GM21529 (cell line): ENCODE measurements around the gene SGK1.
"Not testable (repeated sequence)": the region's sequence is repeated elsewhere in the genome, so short reads cannot be mapped to it uniquely, and the experiment has no call there.

Source experiments
- ATAC-seq: cut with Tn5 transposase; IDR thresholded peaks from one replicate; pipeline ENCODE4 v1.9.1; 2021; ENCODE audit not compliant: unreplicated experiment

Gene SGK1

GRCh38 chr6:134328792-134329191, 10.9 kb upstream of the SGK1 start:
- ATAC-seq: no peak

DNA sequence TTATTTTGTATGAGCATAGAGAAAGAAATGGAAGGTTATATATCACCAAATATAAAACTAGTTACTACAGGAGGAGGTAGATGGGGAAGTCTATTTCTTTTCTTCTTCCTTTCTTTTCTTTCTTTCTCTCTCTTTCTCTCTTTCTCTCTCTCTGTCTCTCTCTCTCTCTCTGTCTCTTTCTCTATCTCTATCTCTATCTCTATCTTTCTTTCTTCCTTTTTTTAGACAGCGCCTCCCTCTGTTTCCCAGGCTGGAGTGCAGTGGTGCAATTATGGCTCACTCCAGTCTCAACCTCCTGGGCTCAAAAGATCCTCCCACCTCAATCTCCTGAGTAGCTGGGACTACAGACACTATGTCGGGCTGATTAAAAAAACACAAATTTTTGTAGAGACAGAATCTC, 10.2 kb upstream of the SGK1 start:
- ATAC-seq: no peak

DNA sequence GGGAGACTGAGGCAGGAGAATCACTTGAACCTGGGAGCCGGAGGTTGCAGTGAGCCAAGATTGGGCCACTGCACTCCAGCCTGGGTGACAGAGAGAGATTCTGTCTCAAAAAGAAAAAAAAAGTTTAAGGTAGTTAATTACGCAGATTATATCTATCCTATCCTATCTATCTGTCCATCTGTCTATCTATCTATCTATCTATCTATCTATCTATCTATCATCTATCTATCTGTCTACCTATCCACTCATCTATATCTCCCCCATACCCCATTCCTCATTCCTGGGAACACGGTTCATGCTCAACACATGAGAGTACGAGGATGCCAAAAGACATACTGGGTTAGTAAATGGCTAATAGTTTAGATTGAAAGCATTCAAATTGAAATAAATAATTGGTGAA, 8.3 kb upstream of the SGK1 start:
- ATAC-seq: not testable (repeated sequence)

DNA sequence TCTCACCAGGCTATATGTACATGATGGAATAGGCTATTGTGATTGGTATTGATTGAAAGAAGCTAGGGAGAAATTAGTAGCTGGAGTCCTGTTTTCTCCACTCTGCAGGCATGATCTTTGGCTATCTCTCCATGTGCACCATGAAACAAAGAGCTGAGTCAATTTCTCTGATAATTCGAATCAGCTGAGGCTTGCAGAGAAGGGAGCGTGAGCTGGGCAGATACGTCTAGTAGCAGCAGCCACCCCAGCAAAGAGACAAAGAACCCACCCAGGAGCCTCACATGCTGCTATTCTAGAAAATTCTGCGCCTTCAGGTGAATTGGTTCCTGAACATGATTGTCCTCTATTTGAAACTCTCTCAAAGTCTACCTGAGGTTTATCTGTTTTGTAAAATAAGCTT, 6.9 kb upstream of the SGK1 start:
- ATAC-seq: no peak

- no peak for ATAC-seq
Observed at GRCh38 chr6:134324141-134324540, 6.2 kb upstream of the SGK1 start.

DNA sequence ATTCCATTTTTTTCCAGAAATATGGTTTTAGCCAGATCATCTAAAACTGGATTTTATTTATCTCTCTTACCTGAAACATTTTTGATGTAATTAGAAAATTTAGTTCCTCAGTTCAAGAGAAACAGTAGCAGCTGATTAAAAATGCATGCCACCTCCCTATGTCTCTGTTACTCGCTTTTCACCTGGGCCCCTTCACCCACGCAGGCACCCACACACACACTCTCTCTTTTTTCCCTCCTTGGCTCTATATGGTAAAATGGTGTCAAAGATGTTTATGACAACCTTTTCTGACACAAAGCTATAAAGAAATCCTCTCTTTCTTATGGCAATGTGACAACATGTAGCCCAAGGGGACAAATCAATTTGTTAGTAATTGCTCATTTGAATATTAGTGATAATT, 5.8 kb upstream of the SGK1 start:
- ATAC-seq: no peak

DNA sequence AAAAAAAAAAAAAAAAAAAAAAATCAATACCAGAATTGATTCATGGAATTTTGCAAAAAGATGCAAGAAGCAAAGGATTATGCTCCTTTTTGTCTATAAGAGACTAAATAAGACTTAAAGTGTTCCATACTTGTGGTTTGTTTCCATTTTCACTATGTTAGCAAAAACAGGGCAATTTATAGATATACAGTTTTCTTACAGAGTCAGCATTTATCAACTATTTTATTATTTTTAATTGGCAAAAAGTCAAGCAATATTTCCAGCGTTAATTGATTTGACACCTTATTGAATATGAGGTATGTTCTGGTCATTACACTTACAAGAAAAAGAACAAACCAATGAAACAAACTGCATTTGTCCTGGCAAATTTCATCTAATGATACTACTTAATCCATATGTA, 5.4 kb upstream of the SGK1 start:
- no peak for ATAC-seq

DNA sequence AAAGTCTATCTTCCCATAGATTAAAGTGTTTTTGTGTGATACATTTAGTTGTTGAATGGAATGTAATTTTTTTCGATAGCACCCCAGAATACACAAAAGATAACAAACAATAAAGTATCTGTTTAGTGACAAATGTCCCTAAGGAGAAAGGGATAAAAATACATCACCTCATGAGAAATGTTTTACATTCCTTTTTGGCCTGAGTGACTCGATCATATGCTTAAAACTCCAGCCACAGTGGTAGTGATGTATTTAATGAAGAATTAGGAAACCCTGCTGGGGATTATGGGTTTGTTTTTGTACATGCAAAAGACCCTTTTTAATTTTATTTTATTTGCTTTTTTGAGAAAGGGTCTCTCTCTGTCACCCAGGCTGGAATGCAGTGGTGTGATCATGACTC, 4.3 kb upstream of the SGK1 start:
- ATAC-seq: no peak

- no peak for ATAC-seq
Observed at GRCh38 chr6:134321246-134321645, 3.3 kb upstream of the SGK1 start.

- ATAC-seq: not testable (repeated sequence)
Observed at GRCh38 chr6:134319686-134320085, 1.8 kb upstream of the SGK1 start.

- ATAC-seq: no peak
Observed at GRCh38 chr6:134318974-134319281, 1.0 kb upstream of the SGK1 start.

DNA sequence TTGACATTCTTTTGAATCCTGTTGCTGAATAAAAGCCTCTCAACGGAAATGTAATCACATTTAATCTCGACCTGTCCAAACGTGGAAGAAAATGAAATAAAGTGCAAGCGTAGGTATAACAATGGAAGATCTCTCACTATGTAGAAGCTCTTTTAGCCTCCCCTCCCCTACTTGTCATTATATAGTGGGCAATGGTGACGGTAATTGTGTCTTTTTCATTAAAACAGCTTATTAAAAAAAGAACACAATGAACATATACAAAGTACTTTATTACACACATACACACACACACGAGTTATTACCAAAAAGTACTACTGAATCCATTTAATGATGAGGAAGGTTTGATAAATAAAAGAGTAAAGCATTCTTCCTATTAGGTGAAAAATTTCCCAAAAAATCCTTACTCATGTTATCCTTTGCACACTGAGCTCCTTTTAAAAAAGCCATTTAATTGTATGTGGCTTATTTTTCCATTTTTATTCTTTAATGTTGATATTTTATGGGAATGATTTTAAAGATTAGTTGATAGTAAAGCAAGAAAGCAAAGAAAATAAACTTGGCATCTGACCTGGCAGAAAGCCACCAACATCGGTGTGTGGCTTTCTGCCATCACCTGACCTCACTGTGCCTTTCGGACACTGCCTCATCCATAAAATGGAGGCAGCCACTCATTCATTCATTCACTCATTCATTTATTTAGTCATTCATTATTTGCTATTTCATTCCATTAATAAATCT, 493 bp upstream of the SGK1 start:
- ATAC-seq: no peak

- ATAC-seq: no peak
Observed at GRCh38 chr6:134316733-134317431, 1.0 kb downstream of the SGK1 start.

- no peak for ATAC-seq
Observed at GRCh38 chr6:134315974-134316441, 1.9 kb downstream of the SGK1 start.

GRCh38 chr6:134315189-134315588, 2.7 kb downstream of the SGK1 start:
- ATAC-seq: no peak

DNA sequence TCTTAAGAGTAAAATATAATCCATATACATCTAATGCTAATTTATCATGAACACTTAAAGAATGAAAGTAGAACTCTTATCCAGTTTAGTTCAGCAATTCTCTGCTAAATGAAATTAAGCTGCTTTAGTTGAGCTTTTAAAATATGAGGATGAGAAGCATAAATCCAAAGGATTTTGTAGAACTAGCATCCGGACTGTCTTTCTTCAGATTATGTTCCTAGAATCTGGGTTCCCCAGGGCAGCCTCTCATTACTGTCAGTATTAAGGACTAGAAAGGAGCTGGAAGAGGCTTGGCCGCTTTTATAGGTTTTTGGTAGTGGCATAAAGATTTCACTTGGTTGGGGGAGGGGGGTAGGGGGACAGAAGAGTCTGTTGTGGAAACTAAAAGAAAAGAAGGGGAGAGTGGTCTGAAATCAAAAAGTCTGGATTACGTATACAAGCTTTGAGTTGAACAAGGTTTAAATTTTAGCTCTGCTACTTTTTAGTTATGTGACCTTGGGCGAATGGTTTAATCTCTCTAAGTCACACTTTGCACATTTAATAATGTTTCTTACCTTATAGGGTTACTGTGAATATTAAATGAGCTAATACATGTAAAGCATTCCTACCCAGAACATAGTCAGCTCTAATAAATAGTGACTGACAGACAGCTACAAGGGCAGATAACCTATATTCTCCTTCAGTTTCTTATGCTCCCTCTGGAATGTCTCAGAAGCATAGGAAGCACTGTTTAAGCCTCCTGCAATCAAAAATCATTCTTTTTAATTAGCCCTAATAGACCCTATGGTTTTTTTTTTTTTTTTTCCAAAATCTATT, 3.7 kb downstream of the SGK1 start:
- ATAC-seq: no peak

DNA sequence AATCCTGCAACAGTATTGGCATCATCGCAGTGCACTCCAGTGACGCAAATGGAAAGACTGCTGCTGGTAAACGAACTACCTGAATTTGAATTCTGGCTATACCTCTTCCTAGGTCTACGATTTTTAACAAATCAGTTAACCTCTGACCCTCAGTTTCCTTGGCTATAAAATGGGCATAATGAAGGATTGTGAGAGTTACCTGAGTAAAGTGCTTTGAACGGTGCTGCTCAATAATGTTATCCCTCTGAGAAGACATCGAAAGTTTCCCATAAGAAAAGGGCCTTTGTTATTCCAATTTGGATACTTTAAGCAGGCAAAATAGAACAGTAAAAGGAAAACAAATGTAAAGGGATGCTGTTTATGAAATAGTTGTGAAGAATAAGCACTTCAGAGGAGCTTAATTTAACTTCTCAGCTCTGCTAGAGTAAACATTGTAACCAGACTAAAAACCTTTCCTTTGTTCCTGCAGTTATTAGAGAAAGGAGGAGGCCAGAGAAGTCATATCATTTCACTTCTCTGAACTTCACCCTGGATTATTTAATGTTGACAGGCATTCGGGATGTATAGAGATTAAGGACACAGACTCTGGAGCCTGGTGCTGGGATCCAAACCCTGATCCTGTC, 5.8 kb downstream of the SGK1 start:
- ATAC-seq: no peak

DNA sequence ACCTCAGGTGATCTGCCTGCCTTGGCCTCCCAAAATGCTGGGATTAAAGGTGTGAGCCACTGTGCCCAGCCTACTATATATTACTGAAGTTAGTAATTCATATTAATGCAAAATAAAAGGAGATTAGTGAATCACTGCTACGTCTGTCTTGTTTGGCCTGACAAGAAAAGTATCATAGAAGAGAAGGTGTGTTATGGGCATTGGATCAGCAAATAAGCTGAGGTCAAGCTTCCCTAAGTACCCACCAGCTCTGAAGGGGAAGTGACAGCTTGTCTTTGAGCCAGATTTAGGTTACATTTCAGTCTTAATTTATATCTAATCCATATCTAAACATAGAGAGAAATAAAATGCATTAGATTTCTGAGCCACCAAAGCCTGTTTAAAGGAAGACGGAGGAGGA, 7.1 kb downstream of the SGK1 start:
- ATAC-seq: no peak

DNA sequence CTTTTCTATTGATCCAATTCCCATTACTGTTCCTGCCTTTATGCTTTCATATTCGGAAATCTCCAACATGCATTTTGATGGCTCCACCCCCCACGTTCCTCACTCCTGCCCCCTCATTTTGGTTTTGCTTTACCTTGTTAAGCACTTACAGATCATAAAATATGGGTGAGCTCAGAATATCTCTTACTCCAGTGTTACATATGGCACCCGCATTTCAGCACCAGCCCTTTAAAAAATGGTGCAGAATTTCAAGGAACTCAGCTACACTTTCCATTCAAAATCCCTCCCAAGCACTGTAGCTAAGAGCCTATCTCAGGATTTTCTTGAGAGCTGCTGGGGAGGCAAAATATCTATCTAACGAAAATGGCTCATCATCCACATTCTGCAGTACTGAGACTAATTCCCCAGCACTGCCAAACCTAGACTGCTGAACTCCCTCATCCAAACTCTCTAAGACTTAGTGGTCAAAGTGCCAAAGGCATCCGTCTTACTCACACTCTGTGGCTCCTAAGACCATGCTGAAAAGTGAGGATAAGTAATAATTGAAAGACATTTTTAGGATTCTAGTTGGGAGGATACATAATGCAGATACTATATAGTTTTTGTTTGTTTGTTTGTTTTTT, 7.8 kb downstream of the SGK1 start:
- no peak for ATAC-seq

GRCh38 chr6:134309227-134309626, 8.7 kb downstream of the SGK1 start:
- no peak for ATAC-seq

- no peak for ATAC-seq
Observed at GRCh38 chr6:134308800-134309199, 9.1 kb downstream of the SGK1 start.
